Mucosa of gallbladder (tissue), 1 donor: ENCODE data around the gene DNPH1. TPM values are rescaled to one million over a fixed set of nuclear protein-coding genes. Genes with fewer than 3 reads are reported as not detected.

Source experiments
- DNase-seq: peaks from one replicate; pipeline ENCODE4 v3.0.0-alpha.2; 2020; ENCODE audit warnings: low spot score
- total RNA-seq: library from RNA; stranded (reverse); gene quantifications from one replicate; pipeline ENCODE4 v1.2.1, GENCODE V29; 2021
- donor health status: DM: no; HTN: no; CAD: no.

The DNPH1 gene
- total RNA-seq, 1 donor from 2014 or later = 58.2 TPM

GRCh38 chr6:43263314-43264178 lies 34.3 kb upstream of the DNPH1 start:
- peak; percentile 79 for DNase-seq

DNA sequence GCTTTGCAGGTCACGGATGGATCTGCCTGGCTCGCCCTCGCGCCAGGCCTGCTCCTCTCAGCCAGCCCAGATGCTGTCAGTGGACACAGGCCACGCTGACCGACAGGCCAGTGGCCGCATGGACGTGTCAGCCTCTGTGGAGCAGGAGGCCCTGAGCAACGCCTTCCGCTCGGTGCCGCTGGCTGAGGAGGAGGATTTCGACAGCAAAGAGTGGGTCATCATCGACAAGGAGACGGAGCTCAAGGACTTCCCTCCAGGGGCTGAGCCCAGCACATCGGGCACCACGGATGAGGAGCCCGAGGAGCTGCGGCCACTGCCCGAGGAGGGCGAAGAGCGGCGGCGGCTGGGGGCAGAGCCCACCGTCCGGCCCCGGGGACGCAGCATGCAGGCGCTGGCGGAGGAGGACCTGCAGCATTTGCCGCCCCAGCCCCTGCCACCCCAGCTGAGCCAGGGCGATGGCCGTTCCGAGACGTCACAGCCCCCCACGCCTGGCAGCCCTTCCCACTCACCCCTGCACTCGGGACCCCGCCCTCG lies 33.6 kb upstream of the DNPH1 start:
- no peak for DNase-seq

- no peak for DNase-seq
Measured at GRCh38 chr6:43262000-43262779, 32.9 kb upstream of the DNPH1 start.

- no peak for DNase-seq
Measured at GRCh38 chr6:43261198-43261597, 31.9 kb upstream of the DNPH1 start.

DNA sequence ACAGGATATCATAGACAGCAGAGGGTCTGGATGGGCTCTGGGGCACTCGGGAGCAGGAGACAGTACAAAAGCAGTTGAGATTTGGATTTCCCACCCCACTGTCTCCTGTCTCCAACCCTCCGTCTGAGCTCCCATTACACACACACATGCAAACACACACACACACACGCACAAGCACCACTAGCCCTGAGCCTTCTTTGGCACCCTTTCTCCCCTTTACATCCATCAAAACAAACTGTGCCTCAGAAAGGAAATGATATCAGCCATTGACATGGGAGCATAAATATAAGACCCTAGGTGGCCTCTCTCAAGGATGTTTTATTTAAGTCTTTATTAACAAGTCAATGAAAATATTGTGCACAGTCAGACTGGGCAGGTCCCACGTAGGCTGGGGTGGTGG lies 31.5 kb upstream of the DNPH1 start:
- DNase-seq = no peak

GRCh38 chr6:43258807-43259686 lies 29.8 kb upstream of the DNPH1 start:
- no peak for DNase-seq

DNA sequence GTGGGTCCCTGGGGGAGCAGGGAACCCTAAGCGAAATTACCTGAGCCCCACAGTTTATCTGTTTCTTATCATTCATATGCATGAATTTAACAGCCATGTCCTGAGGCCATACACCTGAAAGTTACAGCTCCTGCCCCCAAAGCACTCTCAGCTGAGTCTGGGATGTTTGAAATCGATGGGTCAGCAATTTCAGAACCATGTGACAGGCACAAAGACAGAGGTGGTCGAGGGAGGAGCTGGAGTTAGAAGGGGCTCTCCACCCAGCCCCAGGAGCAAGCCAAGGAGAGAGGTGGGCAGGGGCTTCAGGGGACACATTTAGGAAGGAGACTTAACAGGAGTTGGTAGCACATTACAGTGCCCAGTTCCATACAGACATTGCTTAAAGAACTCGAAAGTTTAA lies 28.9 kb upstream of the DNPH1 start:
- DNase-seq = no peak

GRCh38 chr6:43257367-43258145 lies 28.3 kb upstream of the DNPH1 start:
- no peak for DNase-seq

DNA sequence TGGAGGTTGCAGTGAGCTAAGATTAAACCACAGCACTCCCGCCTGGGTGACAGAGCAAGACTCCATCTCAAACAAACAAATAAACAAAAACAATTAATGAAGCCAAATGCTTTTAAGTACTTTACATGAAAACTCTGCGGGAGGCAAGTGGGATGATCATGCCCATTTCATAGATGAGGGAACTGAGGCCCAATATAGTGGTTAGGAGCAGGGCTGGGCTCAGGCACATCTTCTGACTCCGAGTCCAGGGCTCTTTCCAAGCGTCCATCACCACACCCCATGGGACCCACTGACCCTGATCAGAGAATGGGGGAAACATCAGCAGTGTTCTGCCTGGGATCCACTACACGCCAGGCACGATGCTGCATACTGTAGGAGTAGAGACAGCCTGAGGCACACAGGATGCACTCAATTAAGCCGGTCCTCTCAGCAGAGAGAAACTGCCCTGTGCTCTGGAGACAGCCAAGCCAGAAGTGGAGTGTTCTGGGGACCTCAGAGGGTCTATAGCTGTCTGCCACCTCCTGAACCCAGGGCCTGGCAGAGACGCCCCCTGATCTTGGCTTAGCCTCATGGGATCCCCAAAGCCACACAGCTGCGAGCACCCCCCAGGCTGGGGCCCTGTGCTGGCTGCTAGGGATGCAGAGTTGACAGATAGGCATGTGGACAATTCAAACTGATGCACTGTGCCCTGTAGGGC lies 27.5 kb upstream of the DNPH1 start:
- no peak for DNase-seq

GRCh38 chr6:43255408-43256054 lies 26.2 kb upstream of the DNPH1 start:
- DNase-seq = no peak

- DNase-seq = no peak
Measured at GRCh38 chr6:43254846-43255245, 25.6 kb upstream of the DNPH1 start.

GRCh38 chr6:43254138-43254817 lies 25.0 kb upstream of the DNPH1 start:
- no peak for DNase-seq

- no peak for DNase-seq
Measured at GRCh38 chr6:43253401-43253800, 24.1 kb upstream of the DNPH1 start.

DNA sequence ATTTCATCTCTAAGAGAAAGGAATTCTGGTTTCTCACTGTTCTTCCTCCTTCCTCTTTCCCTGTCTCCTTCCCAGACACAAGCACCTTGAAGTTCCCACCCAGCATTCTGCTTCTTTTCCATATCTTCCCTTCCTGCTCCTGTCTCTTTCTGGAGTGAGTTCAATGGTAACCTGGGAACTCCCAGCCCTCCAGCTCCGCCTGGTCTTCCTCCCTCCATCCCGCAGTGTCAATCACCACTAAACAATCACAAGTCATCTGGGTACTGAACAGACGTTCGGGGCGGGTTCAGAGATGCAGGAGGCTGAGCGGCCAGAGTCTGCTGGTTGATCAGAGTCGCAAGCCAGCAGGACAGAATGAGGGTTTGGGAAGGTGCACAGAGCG lies 21.7 kb upstream of the DNPH1 start:
- DNase-seq = no peak

GRCh38 chr6:43248791-43249190 lies 19.5 kb upstream of the DNPH1 start:
- no peak for DNase-seq

DNA sequence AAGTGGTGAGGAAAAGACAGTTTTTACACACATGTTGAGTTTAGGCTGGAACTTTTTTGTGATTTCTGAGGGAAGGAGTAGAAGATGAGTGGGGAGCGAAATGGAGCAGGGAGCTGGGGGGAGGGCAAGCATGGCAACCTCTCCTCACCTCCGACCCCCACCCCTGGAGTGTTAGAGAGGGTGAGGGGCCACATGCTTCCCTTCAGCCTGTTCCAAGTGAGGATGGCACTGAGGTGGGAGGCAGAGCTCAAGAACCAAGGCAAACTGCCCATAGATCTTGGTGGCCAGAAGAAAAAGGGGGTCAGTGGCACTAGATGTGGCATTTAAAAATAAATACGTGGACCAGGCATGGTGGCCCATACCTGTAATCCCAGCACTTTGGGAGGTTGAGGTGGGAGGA lies 18.8 kb upstream of the DNPH1 start:
- DNase-seq = no peak

GRCh38 chr6:43247114-43247999 lies 18.1 kb upstream of the DNPH1 start:
- peak; percentile 77 for DNase-seq
